Ovary (tissue), 9 donors: ENCODE results near the gene ALOX5AP. TPM values are rescaled to one million over a fixed set of nuclear protein-coding genes. Genes with fewer than 3 reads are reported as not detected.

Experiments
- DNase-seq, 5 donors: peaks; one replicate each; pipeline ENCODE4 v3.0.0-alpha.2; 2019 to 2020
- H3K27ac ChIP-seq, 2 donors: fragments of 200-600 bp; one replicate each; pipeline versions ENCODE4 v1.5.1 to v1.8.0; 2019 to 2022
- H3K27me3 ChIP-seq: fragments of 200-600 bp; one replicate; pipeline ENCODE4 v1.8.0; 2022
- H3K36me3 ChIP-seq: fragments of 200-600 bp; sonication (generic); one replicate; pipeline ENCODE4 v1.5.1; 2019
- H3K4me1 ChIP-seq: one replicate; pipeline ENCODE4 v1.8.1; 2013; ENCODE audit warnings: mild to moderate bottlenecking, moderate library complexity; ENCODE audit not compliant: insufficient read depth
- H3K4me3 ChIP-seq: fragments of 200-600 bp; sonication (generic); one replicate; pipeline ENCODE4 v1.5.1; 2017
- H3K9me3 ChIP-seq, 2 donors: fragments of 200-600 bp in 1 of 2; sonication (generic) in 1 of 2; one replicate each; pipeline versions ENCODE4 v1.5.1 to v1.8.1; 2013 to 2019; ENCODE audit warnings: mild to moderate bottlenecking in 1 of 2, moderate library complexity in 1 of 2
- EP300 ChIP-seq: sonication (generic); formaldehyde crosslinking; IDR thresholded peaks from one replicate; pipeline ENCODE4 v1.6.1; 2017; ENCODE audit warnings: antibody characterized with exemption
- POLR2A ChIP-seq: fragments of 450-650 bp; IDR thresholded peaks from one replicate; pipeline ENCODE4 v1.6.1; 2017; ENCODE audit warnings: antibody characterized with exemption, mild to moderate bottlenecking, moderate library complexity
- WGBS, 3 donors: extraction: QIAGEN DNeasy Blood & Tissue Kit in 1 of 3; methylation state at CpG; one replicate each; pipeline versions ENCODE4 v1.1.5 to v1.1.7; 2013 to 2017; 5-methylcytosine and 5-hydroxymethylcytosine counted together
- intact Hi-C, 4 donors: fragments of 100-400 bp; cut with DNase I; formaldehyde crosslinking; loops; one replicate each; pipeline versions ENCODE4 v1.11.0 to v1.15.1; 2022 to 2023
- polyA plus RNA-seq, 2 donors: library from polyadenylated mRNA; stranded (reverse); fragments of 200-250 nt in 1 of 2; fragments of 350-450 nt in 1 of 2; fragmentation: Illumina TruSeq in 1 of 2; extraction: RNeasy Lipid Tissue Mini Kit (QIAGEN cat#74804) in 1 of 2; gene quantifications; one replicate each; pipeline ENCODE4 v1.2.3, GENCODE V29; 2013 to 2014
- total RNA-seq, 7 donors: library from RNA; depleted of rRNA in 2 of 7; stranded (reverse); fragments of >200 nt in 2 of 7; fragmentation: NEBNext Ultra II Directional in 3 of 7; extraction: Animal tissue kit (Norgen Biotek cat#: 25700) in 3 of 7; gene quantifications; one replicate each; pipeline versions ENCODE4 v1.1.0 to v1.2.4, GENCODE V29; 2016 to 2023
- TF ChIP-seq, protein P1 (sequence below), 3 donors: fragments of 450-650 bp in 2 of 3; fragments of 200-600 bp in 1 of 3; IDR thresholded peaks; one replicate each; pipeline versions ENCODE4 v1.5.1 to v1.8.0; 2016 to 2022; ENCODE audit warnings: antibody characterized with exemption in 3 of 3, mild to moderate bottlenecking in 1 of 3
- donor health status: DM: no; HTN: no; CAD: no; lungs with moderate emphysema.
- donor health status: DM: no; HTN: no; CAD: no.
- donor health status: Bipolar disorder and iron deficiency.
- donor health status: DM: yes; HTN: yes; CAD: no.
- donor health status: DM: no; HTN: no; CAD: no.
- donor health status: DM: yes; HTN: yes; CAD: no.

ALOX5AP gene
- total and polyA plus RNA-seq, 9 donors, result 3.3 to 41.6 (median 10.8) TPM

DNA sequence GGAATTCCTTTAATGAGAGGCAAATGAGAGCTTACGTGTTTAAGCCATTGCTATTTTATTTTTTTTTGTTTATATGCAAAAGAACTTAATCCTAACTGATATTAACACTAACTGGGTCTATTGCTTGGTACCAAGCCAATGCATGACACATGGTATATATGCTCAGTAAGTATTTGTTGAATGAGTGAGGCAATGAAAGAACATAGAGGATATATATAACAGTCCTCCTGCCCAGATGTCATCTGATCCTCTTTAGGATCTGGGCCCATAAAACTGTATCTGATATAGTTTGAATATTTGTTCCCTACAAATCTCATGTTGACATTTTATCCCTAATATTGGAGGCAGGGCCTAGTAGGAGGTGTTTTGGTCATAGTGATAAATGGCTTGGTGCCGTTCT lies 13.0 kb upstream of the ALOX5AP start:
- Histone ChIP-seq H3K27ac (no peak overlapping the region), H3K4me1 (no peaks in the 10 kb centered on the region), H3K36me3 (no peaks in the 10 kb centered on the region), H3K4me3 (no peak overlapping the region), H3K27me3 (no peaks in the 10 kb centered on the region), H3K9me3 (no peaks in the 10 kb centered on the region)
- intact Hi-C loops, result no loop called here
- TF ChIP-seq EP300 (no peak), POLR2A (no peak)
- TF ChIP-seq, protein P1, sequence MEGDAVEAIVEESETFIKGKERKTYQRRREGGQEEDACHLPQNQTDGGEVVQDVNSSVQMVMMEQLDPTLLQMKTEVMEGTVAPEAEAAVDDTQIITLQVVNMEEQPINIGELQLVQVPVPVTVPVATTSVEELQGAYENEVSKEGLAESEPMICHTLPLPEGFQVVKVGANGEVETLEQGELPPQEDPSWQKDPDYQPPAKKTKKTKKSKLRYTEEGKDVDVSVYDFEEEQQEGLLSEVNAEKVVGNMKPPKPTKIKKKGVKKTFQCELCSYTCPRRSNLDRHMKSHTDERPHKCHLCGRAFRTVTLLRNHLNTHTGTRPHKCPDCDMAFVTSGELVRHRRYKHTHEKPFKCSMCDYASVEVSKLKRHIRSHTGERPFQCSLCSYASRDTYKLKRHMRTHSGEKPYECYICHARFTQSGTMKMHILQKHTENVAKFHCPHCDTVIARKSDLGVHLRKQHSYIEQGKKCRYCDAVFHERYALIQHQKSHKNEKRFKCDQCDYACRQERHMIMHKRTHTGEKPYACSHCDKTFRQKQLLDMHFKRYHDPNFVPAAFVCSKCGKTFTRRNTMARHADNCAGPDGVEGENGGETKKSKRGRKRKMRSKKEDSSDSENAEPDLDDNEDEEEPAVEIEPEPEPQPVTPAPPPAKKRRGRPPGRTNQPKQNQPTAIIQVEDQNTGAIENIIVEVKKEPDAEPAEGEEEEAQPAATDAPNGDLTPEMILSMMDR (IDR thresholded peaks at IDR 0.05), result no peak
- DNase-seq, result no peak
- WGBS, 3 donors, result 92 to 96% (median 94%) methylated on average over 2 of the region's 2 CpGs

DNA sequence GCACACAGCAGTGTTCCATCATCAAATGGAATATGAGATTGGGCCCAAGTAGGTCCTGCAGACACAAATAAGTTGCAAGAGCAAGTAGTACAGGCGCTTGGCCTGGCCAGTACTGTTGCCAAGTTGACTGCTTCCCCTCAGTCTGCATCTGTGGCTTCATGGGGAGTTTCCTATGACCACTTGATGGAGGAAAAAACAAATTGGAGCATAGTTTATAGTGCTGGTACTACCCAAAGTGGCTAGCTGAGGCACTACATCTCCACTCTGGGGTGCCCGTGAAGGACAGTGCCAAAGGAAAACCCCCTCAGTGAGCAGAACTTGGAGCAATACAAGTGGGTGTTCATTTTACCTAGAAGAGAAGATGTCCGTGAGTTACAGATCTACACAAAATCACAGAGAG lies 10.6 kb upstream of the ALOX5AP start:
- H3K9me3 ChIP-seq, result no peaks in the 10 kb centered on the region
- TF ChIP-seq, protein P1 (IDR thresholded peaks at IDR 0.05), result no peak
- no peak for TF ChIP-seq EP300
- no peak for TF ChIP-seq POLR2A

GRCh38 chr13:30725326-30726085 lies 9.8 kb upstream of the ALOX5AP start:
- H3K4me1 ChIP-seq, result no peaks in the 10 kb centered on the region
- WGBS, 3 donors, result 91 to 97% (median 95%) methylated on average over 2 of the region's 2 CpGs
- no peak overlapping the region for H3K27ac ChIP-seq

More for the DNA sequence above, 10.6 kb upstream of the ALOX5AP start:
- Histone ChIP-seq H3K27me3 (no peaks in the 10 kb centered on the region), H3K27ac (no peak overlapping the region), H3K4me1 (no peaks in the 10 kb centered on the region), H3K36me3 (no peaks in the 10 kb centered on the region), H3K4me3 (no peak overlapping the region)
- intact Hi-C loops, result no loop called here
- DNase-seq, result no peak
- WGBS, 3 donors, result 92 to 96% (median 96%) methylated on average over 3 of the region's 3 CpGs

DNA sequence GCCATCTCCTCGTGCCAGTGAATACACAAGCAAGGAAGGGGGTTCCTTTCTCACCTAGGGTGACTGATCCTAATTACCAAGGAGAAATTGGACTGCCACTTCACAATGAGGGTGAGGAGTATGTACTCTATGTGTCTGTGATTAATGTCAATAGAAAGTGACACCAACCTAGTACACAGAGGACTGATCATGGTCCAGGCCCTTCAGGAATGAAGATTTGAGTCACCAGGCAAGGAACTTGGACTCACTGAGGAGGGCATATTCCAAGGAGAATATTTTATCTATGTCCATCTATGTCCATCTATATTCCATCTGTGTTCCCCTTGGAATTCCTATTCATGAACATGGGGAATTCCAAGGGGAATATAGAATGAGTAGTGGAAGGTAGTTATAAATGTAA lies 9.2 kb upstream of the ALOX5AP start:
- no peaks in the 10 kb centered on the region for H3K27me3 ChIP-seq
- H3K9me3 ChIP-seq, result no peaks in the 10 kb centered on the region
- intact Hi-C loops, result no loop called here
- WGBS, 3 donors, result 76 to 97% (median 90%) methylated on average over 1 of the region's 1 CpG
- no peaks in the 10 kb centered on the region for H3K4me1 ChIP-seq
- no peak overlapping the region for H3K4me3 ChIP-seq
- no peak for DNase-seq
- TF ChIP-seq, protein P1 (IDR thresholded peaks at IDR 0.05), result no peak
- TF ChIP-seq EP300 (no peak), POLR2A (no peak)
- no peaks in the 10 kb centered on the region for H3K36me3 ChIP-seq
- no peak overlapping the region for H3K27ac ChIP-seq

More at GRCh38 chr13:30725326-30726085, 9.8 kb upstream of the ALOX5AP start:
- no peak overlapping the region for H3K4me3 ChIP-seq
- no peak for TF ChIP-seq POLR2A
- TF ChIP-seq, protein P1 (IDR thresholded peaks at IDR 0.05), result no peak
- TF ChIP-seq EP300, result no peak
- no peaks in the 10 kb centered on the region for H3K9me3 ChIP-seq
- no peaks in the 10 kb centered on the region for H3K27me3 ChIP-seq
- no peaks in the 10 kb centered on the region for H3K36me3 ChIP-seq
- no peak for DNase-seq
- intact Hi-C loops, result no loop called here
